HG03378 (cell line): ENCODE measurements around the gene NOL9.

Source experiments
- ATAC-seq: cut with Tn5 transposase; IDR thresholded peaks from one replicate; pipeline ENCODE4 v1.9.1; 2021; ENCODE audit warnings: mild to moderate bottlenecking, moderate library complexity; ENCODE audit not compliant: unreplicated experiment

The NOL9 gene

GRCh38 chr1:6526316-6526715 lies 28.0 kb downstream of the NOL9 start:
- no peak for ATAC-seq

GRCh38 chr1:6523566-6523965 lies 30.7 kb downstream of the NOL9 start:
- ATAC-seq, result no peak

- ATAC-seq, result no peak
Measured at GRCh38 chr1:6521536-6521935, 32.8 kb downstream of the NOL9 start.

- no peak for ATAC-seq
Measured at GRCh38 chr1:6519935-6520671, 34.2 kb downstream of the NOL9 start.

- no peak for ATAC-seq
Measured at GRCh38 chr1:6519491-6519934, 34.8 kb downstream of the NOL9 start.

GRCh38 chr1:6517435-6517851 lies 36.9 kb downstream of the NOL9 start:
- ATAC-seq, result no peak

GRCh38 chr1:6515771-6516170 lies 38.5 kb downstream of the NOL9 start:
- ATAC-seq, result no peak

- ATAC-seq, result no peak
Measured at GRCh38 chr1:6513320-6513801, 41.0 kb downstream of the NOL9 start.

GRCh38 chr1:6512908-6513280 lies 41.4 kb downstream of the NOL9 start:
- no peak for ATAC-seq

GRCh38 chr1:6512245-6512907 lies 41.9 kb downstream of the NOL9 start:
- no peak for ATAC-seq

GRCh38 chr1:6511561-6512244 lies 42.6 kb downstream of the NOL9 start:
- no peak for ATAC-seq

- no peak for ATAC-seq
Measured at GRCh38 chr1:6511056-6511455, 43.3 kb downstream of the NOL9 start.

GRCh38 chr1:6510493-6510892 lies 43.8 kb downstream of the NOL9 start:
- no peak for ATAC-seq

GRCh38 chr1:6509919-6510291 lies 44.4 kb downstream of the NOL9 start:
- no peak for ATAC-seq

- ATAC-seq, result no peak
Measured at GRCh38 chr1:6509220-6509918, 44.9 kb downstream of the NOL9 start.

GRCh38 chr1:6508816-6509189 lies 45.5 kb downstream of the NOL9 start:
- ATAC-seq, result no peak

- ATAC-seq, result no peak
Measured at GRCh38 chr1:6508154-6508815, 46.0 kb downstream of the NOL9 start.

- no peak for ATAC-seq
Measured at GRCh38 chr1:6507461-6507911, 46.8 kb downstream of the NOL9 start.

GRCh38 chr1:6507037-6507428 lies 47.3 kb downstream of the NOL9 start:
- no peak for ATAC-seq

GRCh38 chr1:6506210-6507036 lies 47.9 kb downstream of the NOL9 start:
- ATAC-seq, result no peak
